ENCODE results near the gene SLC18A2. TPM values are rescaled to one million over a fixed set of nuclear protein-coding genes. Genes with fewer than 3 reads are reported as not detected.
A peak's percentile ranks its signal among the peaks of the same experiment; 100 is the strongest.

SLC18A2 gene
- not detected for polyA plus RNA-seq (2013, experiment 1 of 2)
- not detected for polyA plus RNA-seq (2013, experiment 2 of 2)

DNA sequence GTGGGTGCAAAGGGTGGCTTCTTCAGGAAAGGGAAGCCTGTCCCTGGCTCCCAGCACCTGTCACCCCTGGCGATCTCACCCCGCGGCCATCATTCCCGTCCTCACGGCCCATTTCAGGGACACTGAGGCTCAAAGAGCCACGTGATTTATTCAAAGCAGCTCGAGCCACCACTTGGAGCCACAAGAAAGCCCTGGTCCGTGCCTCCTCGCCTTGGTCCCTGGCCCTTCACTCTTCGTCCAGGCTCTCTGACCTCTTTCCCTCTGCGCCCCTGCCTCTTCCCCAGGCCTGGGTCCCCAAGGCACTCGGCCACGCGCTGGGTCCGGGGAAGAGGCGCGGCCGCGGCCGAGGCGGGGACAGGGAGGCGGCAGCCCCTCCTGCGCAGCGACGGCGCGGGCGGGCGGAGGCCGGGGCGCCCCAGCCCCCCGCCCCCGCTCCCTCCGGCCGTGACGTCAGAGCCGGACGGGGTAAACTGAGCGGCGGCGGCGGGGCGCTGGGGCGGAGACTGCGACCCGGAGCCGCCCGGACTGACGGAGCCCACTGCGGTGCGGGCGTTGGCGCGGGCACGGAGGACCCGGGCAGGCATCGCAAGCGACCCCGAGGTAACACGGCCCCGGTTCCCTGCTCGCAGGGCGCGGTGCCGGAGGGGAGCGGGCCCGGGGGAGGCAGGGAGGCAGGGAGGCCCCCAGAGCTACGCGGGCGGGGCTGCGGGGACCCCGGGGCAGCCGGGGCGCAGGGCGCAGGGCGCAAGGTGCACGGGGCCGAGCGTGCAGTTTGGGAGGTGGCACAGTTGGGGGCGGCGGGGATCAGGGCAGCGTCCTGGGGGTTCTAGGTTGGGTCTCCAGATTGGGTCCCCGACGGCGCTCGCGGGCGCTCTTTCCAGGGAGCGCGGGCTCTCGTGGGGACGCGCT is at the start of gene SLC18A2:
TSS of gene SLC18A2 (plus strand) at position 494 of the 909 bp plus-strand sequence. CDS start 580 bp downstream, outside the sequence.
- no peak within 1 kb of the TSS for H2BK15ac ChIP-seq (ENCODE audit: low read depth, poor library complexity, severe bottlenecking)
- H3K9me3 ChIP-seq (ENCODE audit: control insufficient read depth, low read length): no peaks in the 10 kb centered on the region
- no peak within 1 kb of the TSS for H4K8ac ChIP-seq (ENCODE audit: low read length)
- no peak within 1 kb of the TSS for H2BK5ac ChIP-seq (ENCODE audit: low read depth, low read length, poor library complexity, severe bottlenecking)
- peaks cover 73 to 83% of the 10 kb centered on the region in 2 experiments for H3K27me3 ChIP-seq (ENCODE audit: control insufficient read depth in 1 of 2, insufficient read depth in 1 of 2, low read length in 2 of 2)
- no peak within 1 kb of the TSS for H4K91ac ChIP-seq (ENCODE audit: low read length)
- DNase-seq: no peak
- H3K23ac ChIP-seq (ENCODE audit: low read length in 2 of 2): no peak within 1 kb of the TSS
- peak within 1 kb of the TSS in 1 of 2 experiments; percentile 47 for H3K4me3 ChIP-seq (ENCODE audit: insufficient read depth in 1 of 2, low read depth in 1 of 2, low read length in 2 of 2)
- 4% methylated on average over 71 of the region's 93 CpGs for WGBS
- H2AFZ ChIP-seq (ENCODE audit: low read depth, low read length): no peak within 1 kb of the TSS
- no peak within 1 kb of the TSS for H3K14ac ChIP-seq (ENCODE audit: low read length in 2 of 2)
- no peaks in the 10 kb centered on the region for H3K79me1 ChIP-seq (replicated peaks; ENCODE audit: low read length, poor library complexity, severe bottlenecking)
- no peak within 1 kb of the TSS for H2BK120ac ChIP-seq (ENCODE audit: low read depth, low read length)
- no peak within 1 kb of the TSS for H3K18ac ChIP-seq (ENCODE audit: low read depth in 1 of 2, low read length in 2 of 2)
- no peak within 1 kb of the TSS for H2BK12ac ChIP-seq (ENCODE audit: low read length in 2 of 2)
- peak within 1 kb of the TSS; percentile 56 for H3K4me2 ChIP-seq (ENCODE audit: low read length, poor library complexity, severe bottlenecking)
- H3K4me1 ChIP-seq (ENCODE audit: control insufficient read depth, insufficient read depth, low read depth, low read length): peaks cover 12% of the 10 kb centered on the region
- H3K9ac ChIP-seq (ENCODE audit: low read length): no peak within 1 kb of the TSS
- H3K4ac ChIP-seq (ENCODE audit: low read depth in 1 of 2, low read length in 2 of 2): no peak within 1 kb of the TSS
- H2AK5ac ChIP-seq (ENCODE audit: low read length, severe bottlenecking): no peak within 1 kb of the TSS
- H3K27ac ChIP-seq (ENCODE audit: low read length, poor library complexity, severe bottlenecking): no peak within 1 kb of the TSS
- H3K36me3 ChIP-seq (ENCODE audit: control insufficient read depth in 1 of 2, insufficient read depth in 2 of 2, low read depth in 1 of 2, low read length in 2 of 2): no peaks in the 10 kb centered on the region

- Histone ChIP-seq H3K4me3 (ENCODE audit: insufficient read depth in 1 of 2, low read depth in 1 of 2, low read length in 2 of 2) (no peak within 1 kb of the TSS), H3K18ac (ENCODE audit: low read depth in 1 of 2, low read length in 2 of 2) (no peak within 1 kb of the TSS), H3K79me1 (replicated peaks; ENCODE audit: low read length, poor library complexity, severe bottlenecking) (no peaks in the 10 kb centered on the region), H4K8ac (ENCODE audit: low read length) (no peak within 1 kb of the TSS), H2BK15ac (ENCODE audit: low read depth, poor library complexity, severe bottlenecking) (no peak within 1 kb of the TSS), H3K23ac (ENCODE audit: low read length in 2 of 2) (no peak within 1 kb of the TSS), H4K91ac (ENCODE audit: low read length) (no peak within 1 kb of the TSS), H2BK5ac (ENCODE audit: low read depth, low read length, poor library complexity, severe bottlenecking) (no peak within 1 kb of the TSS), H3K4me2 (ENCODE audit: low read length, poor library complexity, severe bottlenecking) (no peak within 1 kb of the TSS), H2BK12ac (ENCODE audit: low read length in 2 of 2) (no peak within 1 kb of the TSS), H3K36me3 (ENCODE audit: control insufficient read depth in 1 of 2, insufficient read depth in 2 of 2, low read depth in 1 of 2, low read length in 2 of 2) (no peaks in the 10 kb centered on the region), H3K4ac (ENCODE audit: low read depth in 1 of 2, low read length in 2 of 2) (no peak within 1 kb of the TSS), H2AK5ac (ENCODE audit: low read length, severe bottlenecking) (no peak within 1 kb of the TSS), H2BK120ac (ENCODE audit: low read depth, low read length) (no peak within 1 kb of the TSS), H3K27me3 (ENCODE audit: control insufficient read depth in 1 of 2, insufficient read depth in 1 of 2, low read length in 2 of 2) (peaks cover 3 to 53% of the 10 kb centered on the region in 2 experiments), H3K9me3 (ENCODE audit: control insufficient read depth, low read length) (no peaks in the 10 kb centered on the region), H3K14ac (ENCODE audit: low read length in 2 of 2) (no peak within 1 kb of the TSS), H3K27ac (ENCODE audit: low read length, poor library complexity, severe bottlenecking) (no peak within 1 kb of the TSS), H3K4me1 (ENCODE audit: control insufficient read depth, insufficient read depth, low read depth, low read length) (no peaks in the 10 kb centered on the region), H3K9ac (ENCODE audit: low read length) (no peak within 1 kb of the TSS), H2AFZ (ENCODE audit: low read depth, low read length) (no peak within 1 kb of the TSS)
- no peak for DNase-seq
- 79% methylated on average over 12 of the region's 12 CpGs for WGBS
Observed at GRCh38 chr10:117197189-117197588, 43.7 kb upstream of the SLC18A2 start, which contains the start of gene KCNK18. KCNK18 (plus strand) TSS chr10:117197489; CDS start chr10:117197489, 0 bp downstream.

GRCh38 chr10:117198088-117198487 is 42.8 kb upstream of the SLC18A2 start:
- Histone ChIP-seq H3K4ac (ENCODE audit: low read depth in 1 of 2, low read length in 2 of 2) (no peak overlapping the region), H3K79me1 (replicated peaks; ENCODE audit: low read length, poor library complexity, severe bottlenecking) (no peaks in the 10 kb centered on the region), H2AFZ (ENCODE audit: low read depth, low read length) (no peak overlapping the region), H3K4me3 (ENCODE audit: insufficient read depth in 1 of 2, low read depth in 1 of 2, low read length in 2 of 2) (no peak overlapping the region), H3K4me1 (ENCODE audit: control insufficient read depth, insufficient read depth, low read depth, low read length) (no peaks in the 10 kb centered on the region), H3K9me3 (ENCODE audit: control insufficient read depth, low read length) (no peaks in the 10 kb centered on the region), H3K23ac (ENCODE audit: low read length in 2 of 2) (no peak overlapping the region), H3K9ac (ENCODE audit: low read length) (no peak overlapping the region), H3K4me2 (ENCODE audit: low read length, poor library complexity, severe bottlenecking) (no peak overlapping the region), H3K27ac (ENCODE audit: low read length, poor library complexity, severe bottlenecking) (no peak overlapping the region), H2BK120ac (ENCODE audit: low read depth, low read length) (no peak overlapping the region), H3K27me3 (ENCODE audit: control insufficient read depth in 1 of 2, insufficient read depth in 1 of 2, low read length in 2 of 2) (peaks cover 3 to 56% of the 10 kb centered on the region in 2 experiments), H4K8ac (ENCODE audit: low read length) (no peak overlapping the region), H2BK5ac (ENCODE audit: low read depth, low read length, poor library complexity, severe bottlenecking) (no peak overlapping the region), H3K14ac (ENCODE audit: low read length in 2 of 2) (no peak overlapping the region), H4K91ac (ENCODE audit: low read length) (no peak overlapping the region), H2AK5ac (ENCODE audit: low read length, severe bottlenecking) (no peak overlapping the region), H3K18ac (ENCODE audit: low read depth in 1 of 2, low read length in 2 of 2) (no peak overlapping the region), H2BK12ac (ENCODE audit: low read length in 2 of 2) (no peak overlapping the region), H2BK15ac (ENCODE audit: low read depth, poor library complexity, severe bottlenecking) (no peak overlapping the region), H3K36me3 (ENCODE audit: control insufficient read depth in 1 of 2, insufficient read depth in 2 of 2, low read depth in 1 of 2, low read length in 2 of 2) (no peaks in the 10 kb centered on the region)
- DNase-seq: no peak
- WGBS: 64% methylated on average over 1 of the region's 4 CpGs

DNA sequence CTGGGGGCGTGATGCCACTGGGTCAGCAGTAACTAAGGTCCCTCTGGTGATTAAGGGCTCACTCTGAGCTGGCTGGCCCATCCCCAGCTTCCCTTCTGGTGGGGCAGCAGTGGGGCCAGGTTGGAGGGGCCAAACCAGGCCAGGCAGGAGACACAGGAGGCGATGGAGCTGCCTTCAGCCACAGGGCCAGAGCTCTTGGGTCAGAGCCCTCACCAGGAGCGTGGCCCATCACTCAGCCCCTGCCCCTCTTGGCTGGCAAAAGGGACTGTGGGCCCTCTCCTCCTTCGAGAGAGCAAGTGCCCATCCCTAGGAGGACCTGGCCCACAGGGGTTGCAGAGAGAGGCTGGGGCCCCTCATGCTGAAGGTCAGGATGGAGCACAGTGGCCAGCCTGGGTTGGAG is 39.1 kb upstream of the SLC18A2 start:
- Histone ChIP-seq H3K9me3 (ENCODE audit: control insufficient read depth, low read length) (peaks cover 4% of the 10 kb centered on the region), H3K14ac (ENCODE audit: low read length in 2 of 2) (no peak overlapping the region), H4K91ac (ENCODE audit: low read length) (no peak overlapping the region), H3K18ac (ENCODE audit: low read depth in 1 of 2, low read length in 2 of 2) (no peak overlapping the region), H2BK12ac (ENCODE audit: low read length in 2 of 2) (no peak overlapping the region), H3K23ac (ENCODE audit: low read length in 2 of 2) (no peak overlapping the region), H2AFZ (ENCODE audit: low read depth, low read length) (no peak overlapping the region), H2BK120ac (ENCODE audit: low read depth, low read length) (no peak overlapping the region), H3K4me3 (ENCODE audit: insufficient read depth in 1 of 2, low read depth in 1 of 2, low read length in 2 of 2) (no peak overlapping the region), H3K4me1 (ENCODE audit: control insufficient read depth, insufficient read depth, low read depth, low read length) (no peaks in the 10 kb centered on the region), H2BK15ac (ENCODE audit: low read depth, poor library complexity, severe bottlenecking) (no peak overlapping the region), H3K4ac (ENCODE audit: low read depth in 1 of 2, low read length in 2 of 2) (no peak overlapping the region), H2BK5ac (ENCODE audit: low read depth, low read length, poor library complexity, severe bottlenecking) (no peak overlapping the region), H2AK5ac (ENCODE audit: low read length, severe bottlenecking) (no peak overlapping the region), H3K4me2 (ENCODE audit: low read length, poor library complexity, severe bottlenecking) (no peak overlapping the region), H4K8ac (ENCODE audit: low read length) (no peak overlapping the region), H3K27me3 (ENCODE audit: control insufficient read depth in 1 of 2, insufficient read depth in 1 of 2, low read length in 2 of 2) (peaks cover 9 to 66% of the 10 kb centered on the region in 2 experiments), H3K36me3 (ENCODE audit: control insufficient read depth in 1 of 2, insufficient read depth in 2 of 2, low read depth in 1 of 2, low read length in 2 of 2) (no peaks in the 10 kb centered on the region), H3K9ac (ENCODE audit: low read length) (no peak overlapping the region), H3K79me1 (replicated peaks; ENCODE audit: low read length, poor library complexity, severe bottlenecking) (no peaks in the 10 kb centered on the region), H3K27ac (ENCODE audit: low read length, poor library complexity, severe bottlenecking) (no peak overlapping the region)
- DNase-seq: no peak
- 49% methylated on average over 4 of the region's 4 CpGs for WGBS
